ENCODE data around the gene MLF1.

MLF1 gene

DNA sequence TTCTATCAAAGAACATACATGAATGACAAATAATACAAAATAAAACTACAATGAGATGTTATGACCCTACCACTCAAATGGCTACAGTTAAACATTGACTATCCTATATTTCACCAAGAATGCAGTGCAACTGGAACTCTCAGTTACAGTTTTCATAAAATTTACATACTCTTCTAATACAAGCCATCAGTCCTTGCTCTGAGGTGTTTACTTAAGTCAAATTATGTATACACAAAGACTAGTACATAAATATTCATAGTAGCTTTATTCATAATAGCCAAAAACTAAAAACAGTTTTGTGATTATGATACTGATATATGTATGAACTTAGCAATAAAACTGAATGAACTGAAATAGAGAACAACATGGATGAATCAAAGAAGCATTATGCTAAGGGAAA is 19.2 kb downstream of the MLF1 start:
- no peak for DNase-seq

DNA sequence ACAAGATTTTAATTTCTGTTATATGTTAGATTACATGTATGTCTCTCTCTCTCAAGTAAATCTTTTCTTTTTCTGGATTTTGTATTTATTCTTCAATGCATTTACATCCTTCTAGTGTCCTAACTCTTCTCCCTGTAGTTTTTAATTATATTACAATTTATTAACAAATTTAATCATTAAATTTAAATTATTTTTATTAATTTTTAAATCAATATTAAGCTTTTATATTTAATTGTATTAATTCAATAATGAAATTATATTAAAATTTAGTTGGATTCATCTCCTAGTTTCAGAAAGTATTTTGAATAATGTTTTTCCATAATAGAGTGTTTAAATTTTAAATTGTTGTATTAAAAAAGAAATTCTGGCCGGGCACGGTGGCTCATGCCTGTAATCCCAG is 29.8 kb downstream of the MLF1 start:
- no peak for DNase-seq

DNA sequence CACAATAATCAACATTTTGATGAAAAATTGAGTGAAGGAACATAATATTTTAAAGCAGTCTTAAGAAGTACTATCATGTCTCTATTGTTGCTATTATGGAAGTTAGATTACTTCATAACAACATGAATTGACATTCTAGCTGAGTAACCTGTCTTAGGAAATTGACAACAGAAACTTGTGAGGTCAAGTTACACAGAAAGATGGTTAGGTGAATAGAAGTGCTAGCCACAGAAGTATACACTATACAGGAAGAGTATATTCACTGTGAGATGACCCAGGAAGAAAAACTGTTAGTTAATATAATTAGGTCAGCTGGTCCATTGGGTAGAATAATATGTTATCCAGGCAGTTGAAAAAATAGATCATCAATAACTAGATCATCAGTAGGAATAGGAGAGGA is 31.2 kb downstream of the MLF1 start:
- no peak for DNase-seq

DNA sequence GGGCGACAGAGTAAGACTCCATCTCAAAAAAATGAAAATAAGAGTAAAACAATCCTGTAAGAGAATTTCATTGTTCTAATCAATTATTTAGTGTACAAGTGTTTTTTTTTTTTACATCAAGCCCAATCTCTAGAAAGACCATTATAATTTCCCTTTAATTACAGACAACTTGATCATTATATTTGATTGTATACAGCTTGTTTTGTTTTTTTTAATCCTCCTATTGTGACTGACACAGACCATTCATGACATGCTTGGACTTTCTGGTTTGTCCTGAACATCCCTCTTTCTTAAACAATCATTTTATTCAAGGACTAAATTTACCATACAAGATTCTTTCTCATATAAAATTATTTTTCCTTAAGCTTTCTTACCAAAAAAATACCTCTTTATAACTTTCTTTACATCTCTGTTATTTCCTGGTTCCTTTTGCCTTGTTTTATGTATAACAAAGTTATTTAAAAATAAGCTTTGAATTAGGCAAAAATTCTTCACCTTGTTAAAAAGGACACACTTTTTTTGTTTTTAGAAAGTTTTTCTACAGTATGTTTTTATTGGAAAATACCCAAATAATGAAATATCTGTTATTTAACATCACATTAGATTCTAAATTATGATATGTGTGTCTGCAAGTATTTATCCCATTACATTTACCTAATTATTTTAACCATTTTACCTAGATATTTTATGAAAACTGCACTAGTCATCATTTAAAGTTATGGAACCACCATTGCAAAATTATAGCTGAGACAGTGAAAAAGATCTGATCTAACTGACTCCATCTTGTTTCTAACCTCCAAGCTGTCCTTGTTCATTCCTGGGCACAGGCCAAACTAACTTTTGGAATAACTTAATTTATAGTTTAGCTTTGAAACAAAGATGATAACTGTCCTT is 47.2 kb downstream of the MLF1 start:
- DNase-seq, result no peak

DNA sequence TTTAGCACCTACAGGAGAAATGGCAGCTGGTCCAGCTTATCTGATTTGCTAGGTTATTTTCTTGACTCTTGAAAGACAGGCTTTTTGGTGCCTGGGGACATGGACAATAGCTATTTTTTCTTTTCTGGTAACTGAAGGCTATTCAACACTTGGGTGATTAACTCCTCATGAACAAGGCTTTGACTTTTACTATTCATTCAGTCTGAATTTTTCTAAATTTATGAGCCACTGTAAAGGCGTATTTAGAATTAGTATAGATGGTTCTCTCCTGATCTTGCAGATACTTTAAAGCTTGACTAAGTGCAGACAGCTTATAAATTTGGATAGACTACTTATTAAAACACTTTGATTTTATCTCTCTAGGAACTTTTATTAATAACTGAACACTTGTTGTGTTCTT is 54.9 kb downstream of the MLF1 start:
- DNase-seq, result no peak

DNA sequence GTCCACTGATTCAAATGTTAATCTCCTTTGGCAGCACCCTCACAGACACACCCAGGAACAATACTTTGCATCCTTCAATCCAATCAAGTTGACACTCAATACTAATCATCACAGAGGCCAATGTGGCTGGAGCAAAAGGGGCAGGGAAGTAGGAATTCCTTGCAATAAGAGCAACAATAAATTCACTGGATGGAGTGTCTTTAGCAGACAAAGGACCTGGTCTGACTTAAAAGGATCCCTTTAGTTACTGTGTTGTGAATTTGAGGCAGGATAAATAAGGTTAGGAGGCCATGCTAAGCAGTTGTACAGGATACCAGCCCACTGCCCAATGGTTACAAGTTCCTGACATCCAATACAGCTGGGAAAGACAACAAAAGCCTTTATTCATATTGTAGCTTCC is 61.0 kb downstream of the MLF1 start:
- DNase-seq, result peak; percentile 63

DNA sequence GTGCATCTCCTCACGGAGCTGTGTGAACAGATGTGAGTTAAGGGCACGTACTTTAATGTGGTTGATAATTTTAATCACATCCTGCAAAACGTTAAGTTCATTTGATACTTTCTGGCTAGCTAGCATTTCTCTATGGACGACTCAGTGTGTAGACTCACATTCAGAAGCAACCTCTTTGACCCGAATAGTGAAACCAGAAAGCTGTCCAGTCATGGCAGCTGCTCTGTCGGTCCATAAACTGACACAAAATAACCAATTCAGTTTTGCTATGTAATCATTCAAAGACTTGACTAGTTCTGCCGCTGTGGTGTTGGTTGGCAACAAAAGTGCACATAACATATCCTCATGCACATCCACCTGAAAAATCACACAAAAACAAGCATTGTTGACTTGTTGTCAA is 69.7 kb downstream of the MLF1 start:
- no peak for DNase-seq

DNA sequence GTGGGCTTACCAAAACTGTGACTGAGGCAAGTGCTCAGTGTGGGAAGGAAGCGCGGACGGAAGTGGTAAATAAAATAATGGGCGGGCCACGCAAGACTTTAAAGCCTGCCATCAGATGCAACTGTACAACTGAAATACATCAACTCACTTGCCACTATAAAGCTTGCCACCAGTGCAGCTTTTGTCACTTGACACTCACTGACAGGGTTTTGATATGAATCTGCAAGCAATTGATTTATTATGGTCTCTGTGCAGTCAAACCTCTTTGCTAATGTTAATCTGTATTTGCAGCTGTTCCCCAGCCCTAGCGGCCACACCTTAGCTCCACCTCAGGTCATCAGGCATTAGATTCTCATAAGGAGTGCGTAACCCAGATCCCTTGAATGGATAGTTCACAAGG is 71.0 kb downstream of the MLF1 start:
- no peak for DNase-seq

DNA sequence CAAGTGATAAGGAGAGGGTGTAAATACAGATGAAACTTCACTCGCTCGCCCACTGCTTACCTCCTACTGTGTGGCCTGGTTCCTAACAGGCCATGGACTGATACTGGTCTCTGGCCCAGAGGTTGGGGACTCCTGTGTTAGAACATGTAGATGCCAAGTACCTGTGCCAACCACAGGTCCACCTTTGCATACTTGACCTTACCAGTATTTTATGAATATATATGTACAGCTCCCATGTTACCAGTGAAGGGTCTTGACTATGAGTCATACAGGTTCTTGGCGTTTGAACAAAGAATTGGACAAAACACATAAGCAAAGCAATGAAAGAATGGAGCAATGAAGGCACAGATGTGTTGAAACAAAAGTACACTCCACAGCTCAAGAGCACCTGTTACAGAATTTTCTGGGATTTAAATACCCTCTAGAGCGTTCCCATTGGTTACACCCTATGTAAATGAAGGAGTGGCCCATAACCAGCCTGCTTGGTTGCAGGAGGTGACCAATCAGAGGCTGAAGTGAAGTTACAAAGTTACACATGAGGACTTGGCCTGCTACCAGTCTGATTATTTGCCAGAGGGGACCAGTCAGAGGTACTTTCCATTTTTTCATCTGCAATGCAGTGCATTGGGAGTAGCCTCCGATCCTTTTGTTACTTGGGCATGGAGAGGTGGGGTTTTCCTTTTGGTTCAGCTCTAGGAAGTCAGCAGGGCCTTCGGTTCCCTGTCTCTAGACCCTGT is 71.6 kb downstream of the MLF1 start:
- no peak for DNase-seq

DNA sequence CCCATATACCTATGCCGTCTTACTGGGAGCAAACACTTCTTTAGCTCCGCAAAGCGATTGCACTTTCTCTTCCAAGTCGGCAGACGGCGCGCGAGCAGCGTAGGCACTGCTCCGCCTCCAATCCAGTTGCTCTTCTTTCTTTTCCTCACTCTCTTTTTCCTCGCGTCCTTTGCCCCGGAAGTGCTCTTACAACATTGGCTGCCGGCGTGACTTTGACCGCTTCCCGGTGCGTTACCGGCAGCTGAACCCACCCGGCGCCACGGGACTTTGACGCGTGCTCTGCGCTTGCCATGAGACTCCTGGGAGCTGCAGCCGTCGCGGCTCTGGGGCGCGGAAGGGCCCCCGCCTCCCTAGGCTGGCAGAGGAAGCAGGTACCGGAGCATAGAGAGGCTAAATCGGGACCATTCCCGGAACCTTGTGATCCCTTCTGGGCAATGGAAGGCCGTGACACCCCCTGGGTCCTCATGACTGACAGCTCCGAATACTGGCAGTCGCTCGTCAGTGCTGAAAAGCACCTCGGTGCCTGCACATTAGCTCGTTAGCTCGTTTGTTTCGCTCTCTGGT is 73.4 kb downstream of the MLF1 start, which contains the start of gene GFM1:
Gene GFM1 (plus strand): TSS at position 183 of the 564 bp plus-strand sequence. CDS start 108 bp downstream, at position 291.
- DNase-seq, result peak; percentile 98

DNA sequence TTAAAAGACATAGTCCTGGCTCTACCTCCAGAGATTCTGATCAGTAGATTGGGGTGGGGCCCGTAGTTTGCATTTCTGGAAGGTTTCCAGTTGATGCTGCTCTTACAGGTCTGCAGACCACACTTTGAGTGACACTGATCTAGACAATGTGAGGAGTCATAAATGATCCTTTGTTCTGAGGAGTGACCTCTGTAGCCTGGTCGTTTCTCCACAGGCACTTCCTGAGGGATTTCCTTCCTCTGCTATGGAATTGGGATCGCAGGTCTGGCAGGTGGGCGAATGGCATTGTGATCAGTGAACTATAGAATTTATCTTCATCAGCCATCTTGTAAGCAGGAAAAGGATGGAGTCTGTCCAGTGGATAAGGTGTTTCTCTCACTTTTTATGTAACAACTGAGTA is 78.8 kb downstream of the MLF1 start:
- DNase-seq, result no peak

DNA sequence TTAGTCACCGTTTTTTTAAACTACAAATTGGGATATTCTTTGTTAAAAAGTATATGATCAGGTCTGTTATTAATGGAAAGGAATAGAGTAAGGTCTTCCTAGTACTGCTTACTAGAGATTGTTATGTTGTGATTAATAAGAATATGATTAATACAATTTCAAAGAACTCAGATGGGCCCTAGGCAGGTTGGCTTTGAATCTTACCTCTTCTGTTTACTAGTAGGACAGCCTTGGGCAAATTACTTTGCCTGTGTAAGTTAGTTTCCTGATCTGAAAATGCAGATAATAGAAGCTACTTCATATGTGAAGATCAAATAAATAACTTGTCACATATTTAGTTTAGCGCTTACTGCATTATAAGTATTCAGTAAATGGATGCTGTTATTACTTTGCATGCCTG is 80.2 kb downstream of the MLF1 start:
- no peak for DNase-seq

DNA sequence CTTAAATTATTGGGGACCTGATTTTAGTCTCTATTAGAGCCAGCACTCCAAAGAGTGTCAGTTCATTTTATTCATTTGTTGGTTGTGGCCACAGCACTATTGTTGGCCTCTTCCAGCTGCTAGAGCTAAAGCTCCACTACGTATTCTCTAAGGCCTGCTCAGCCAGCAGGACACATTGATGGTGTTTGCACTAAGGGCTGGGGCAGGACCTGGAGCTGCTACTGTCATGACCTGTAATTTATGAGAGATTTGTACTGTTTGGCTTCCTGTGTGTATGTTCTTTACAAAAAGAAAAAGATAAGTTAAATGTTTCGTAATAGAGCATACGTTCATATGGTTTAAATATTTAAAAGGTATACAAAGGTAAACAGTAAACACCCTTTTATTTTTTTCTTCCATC is 81.5 kb downstream of the MLF1 start:
- no peak for DNase-seq

All from eye (tissue), 1 donor.